GM18508 (cell line): ENCODE results near the gene GALP.
"Not testable (repeated sequence)": the region's sequence is repeated elsewhere in the genome, so short reads cannot be mapped to it uniquely, and the experiment has no call there.

Experiments used
- ATAC-seq: cut with Tn5 transposase; IDR thresholded peaks from one replicate; pipeline ENCODE4 v1.9.1; 2021; ENCODE audit warnings: moderate number of reproducible peaks; ENCODE audit not compliant: insufficient read depth, unreplicated experiment

The GALP gene

DNA sequence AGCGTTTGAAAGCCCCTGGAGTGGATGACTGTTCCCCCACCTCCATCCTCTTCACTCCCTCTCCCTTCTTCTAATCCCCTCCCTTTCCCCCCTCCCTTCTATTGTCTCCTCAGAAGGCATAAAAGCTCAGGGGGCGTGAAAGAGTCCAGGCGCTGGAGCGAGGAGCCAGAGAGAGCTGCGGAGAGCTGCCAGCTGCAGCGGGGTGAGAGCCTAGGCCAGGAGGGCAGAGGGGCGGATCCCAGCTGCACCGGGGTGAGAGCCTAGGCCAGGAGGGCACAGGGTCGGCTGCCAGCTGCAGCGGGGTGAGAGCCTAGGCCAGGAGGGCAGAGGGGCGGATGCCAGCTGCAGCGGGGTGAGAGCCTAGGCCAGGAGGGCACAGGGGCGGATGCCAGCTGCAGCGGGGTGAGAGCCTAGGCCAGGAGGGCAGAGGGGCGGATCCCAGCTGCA is at the start of gene GALP:
GALP (plus strand) TSS at position 148 of the 447 bp plus-strand sequence. CDS start 1,101 bp downstream, outside the sequence.
- ATAC-seq: not testable (repeated sequence)

DNA sequence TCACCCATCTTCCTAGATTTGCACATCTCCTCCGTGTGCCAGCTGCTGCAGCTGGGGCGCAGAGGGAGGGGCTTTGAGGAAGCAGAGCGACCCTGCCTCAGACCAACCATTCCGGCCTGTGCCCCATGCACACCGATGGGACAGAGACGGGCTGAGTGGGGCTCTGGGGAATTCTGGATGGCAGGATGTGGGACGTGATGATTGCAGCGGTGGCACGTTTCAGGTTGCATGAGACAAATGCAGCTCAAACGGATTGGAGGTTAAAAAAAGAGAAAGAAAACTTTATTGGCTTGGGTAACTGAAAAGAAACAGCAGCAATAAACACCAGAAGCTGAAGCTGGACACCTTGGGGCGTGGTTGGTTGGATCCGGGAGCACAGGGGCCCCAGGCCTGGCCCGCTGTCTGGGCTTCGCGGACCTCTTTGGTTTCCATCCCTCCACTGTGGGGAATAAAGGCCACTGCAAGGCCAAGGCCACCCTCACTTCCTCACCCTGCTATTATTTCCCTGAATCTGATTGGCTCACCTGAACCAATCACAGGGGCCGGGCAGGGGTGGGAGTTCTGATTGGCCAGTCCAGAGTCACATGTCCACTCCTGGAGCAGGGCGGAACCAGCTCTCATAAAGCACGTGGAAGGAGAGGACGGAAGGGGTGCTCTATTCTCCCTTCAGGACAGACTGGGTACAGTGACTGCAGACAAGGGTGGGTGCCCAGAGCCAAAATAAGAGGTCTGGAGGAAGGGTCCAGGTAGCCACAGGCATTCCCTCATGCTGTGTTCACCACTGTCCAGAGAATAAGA is 48.6 kb upstream of the GALP start:
- ATAC-seq: no peak

DNA sequence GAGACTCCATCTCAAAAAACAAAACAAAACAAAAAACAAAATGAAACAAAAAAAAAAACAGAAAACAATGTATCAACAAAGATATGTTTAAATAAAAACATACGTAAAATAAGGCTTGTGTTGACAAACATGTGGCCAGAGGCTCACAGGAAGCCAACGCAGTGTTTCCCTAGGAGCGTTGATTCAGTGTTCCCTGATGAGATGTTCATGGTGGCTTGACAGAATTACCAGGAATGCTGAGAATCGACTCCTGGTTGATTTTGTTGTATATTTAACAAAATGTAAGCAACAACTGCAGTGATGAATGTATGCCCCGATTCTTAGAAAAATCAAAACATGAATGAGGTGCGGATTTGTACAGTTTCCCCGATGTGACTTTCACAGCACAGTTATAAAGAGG is 45.8 kb upstream of the GALP start:
- no peak for ATAC-seq

DNA sequence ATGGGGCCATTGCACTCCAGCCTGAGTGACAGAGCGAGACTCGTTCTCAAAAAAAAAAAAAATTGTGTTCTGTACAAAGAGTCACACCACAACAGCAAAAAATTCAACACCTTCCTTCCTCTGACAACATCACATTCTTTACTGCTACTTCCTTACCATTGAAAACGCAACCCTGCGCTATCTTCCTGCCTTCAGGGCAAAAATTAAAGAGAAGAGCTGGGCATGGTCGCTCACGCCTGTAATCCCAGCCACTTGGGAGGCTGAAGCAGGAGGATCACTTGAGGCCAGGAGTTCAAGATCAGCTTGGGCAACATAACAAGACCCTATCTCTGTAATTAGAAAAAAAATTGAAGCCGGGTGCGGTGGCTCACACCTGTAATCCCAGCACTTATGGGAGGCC is 44.2 kb upstream of the GALP start:
- ATAC-seq: no peak

DNA sequence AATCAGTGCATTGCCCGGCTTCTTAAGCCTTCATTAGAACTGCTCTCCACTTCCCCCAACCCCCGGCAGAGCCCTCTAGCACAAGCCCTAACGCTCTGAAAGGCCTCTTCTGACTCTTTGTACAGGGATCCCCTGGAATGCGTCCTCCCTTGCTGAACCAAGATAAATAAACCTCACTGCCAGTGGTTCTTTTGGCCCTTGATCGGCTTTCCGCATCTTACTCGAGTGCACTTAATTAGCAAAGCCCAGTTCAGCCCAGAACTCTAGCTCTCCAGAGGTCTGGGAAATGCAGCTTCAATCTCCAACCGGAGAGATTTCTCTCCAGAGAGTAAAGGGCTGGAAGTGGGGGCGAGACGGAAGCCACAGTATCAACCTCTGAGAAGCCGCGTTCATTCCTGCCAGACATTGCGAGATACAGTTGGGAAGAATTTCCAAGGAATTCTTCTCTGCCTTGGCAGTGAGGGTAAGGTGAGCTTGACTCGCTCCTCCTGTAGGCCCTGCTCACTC is 43.4 kb upstream of the GALP start:
- ATAC-seq: no peak

DNA sequence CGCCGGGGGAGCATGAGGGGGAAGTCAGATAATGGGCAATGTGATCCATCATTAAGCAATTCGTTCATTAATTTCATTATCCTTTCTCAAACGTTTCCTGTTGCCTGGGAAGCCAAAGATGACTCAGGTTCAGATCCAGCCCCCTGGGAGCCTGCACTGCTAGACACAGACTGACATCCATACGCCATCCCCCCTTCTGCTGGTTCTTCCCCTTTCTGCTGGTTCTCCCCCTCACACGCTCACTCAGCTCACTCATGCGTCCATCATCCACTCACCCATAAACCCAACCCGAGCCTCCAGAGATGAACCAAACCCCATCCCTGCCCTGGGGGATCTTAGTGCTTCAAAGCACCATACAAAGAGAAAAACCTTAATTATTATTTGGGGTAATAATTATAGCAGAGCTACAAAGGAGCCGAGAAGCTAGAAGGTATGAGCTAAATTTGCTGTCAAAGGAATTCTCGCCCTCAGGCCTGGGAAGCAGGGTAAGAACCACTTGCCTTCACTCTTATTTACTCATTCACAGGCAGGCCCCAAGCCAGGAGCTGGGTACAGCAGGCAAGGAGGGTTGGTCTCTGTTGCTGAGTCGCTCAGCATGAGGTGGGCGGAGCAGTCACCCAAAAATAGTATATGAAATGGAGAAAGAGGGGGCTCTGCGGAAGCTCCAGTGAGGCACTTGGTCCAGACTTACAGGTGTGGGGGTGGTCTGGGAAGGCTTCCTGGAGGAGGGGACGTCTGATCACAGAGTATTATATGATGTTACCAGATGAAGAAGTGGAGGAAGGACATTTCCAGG is 41.8 kb upstream of the GALP start:
- ATAC-seq: no peak

DNA sequence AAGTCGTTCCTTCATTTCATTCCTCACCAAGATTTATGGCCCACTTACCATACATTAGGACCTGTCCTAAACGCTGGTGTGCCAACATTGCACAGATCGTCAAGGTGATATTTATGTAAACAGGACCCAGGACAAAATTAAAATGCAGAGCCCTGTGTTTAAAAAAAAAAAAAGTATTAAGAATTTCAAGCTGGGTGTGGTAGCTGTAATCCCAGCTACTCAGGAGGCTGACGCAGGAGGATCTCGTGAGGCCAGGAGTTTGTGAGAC is 41.2 kb upstream of the GALP start:
- ATAC-seq: no peak

DNA sequence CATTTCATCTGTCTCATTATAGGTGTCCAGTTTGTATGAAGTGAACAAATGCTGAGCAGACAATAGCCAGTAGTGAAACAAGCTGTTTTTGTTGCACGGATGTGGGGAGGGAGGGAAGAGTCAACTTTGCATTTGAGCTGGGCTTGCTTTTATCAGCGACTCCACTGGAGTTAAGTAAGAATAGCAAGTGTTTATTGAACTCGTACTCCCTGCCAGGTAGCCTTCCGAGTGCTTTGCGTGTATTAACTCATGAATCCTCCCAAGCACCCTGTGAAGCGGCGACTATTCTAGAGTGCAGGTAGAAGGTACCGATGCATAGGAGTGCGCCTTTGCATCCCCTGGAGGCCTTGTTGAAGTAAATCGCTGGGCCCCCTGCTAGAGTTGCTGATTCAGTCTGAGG is 39.4 kb upstream of the GALP start:
- no peak for ATAC-seq

DNA sequence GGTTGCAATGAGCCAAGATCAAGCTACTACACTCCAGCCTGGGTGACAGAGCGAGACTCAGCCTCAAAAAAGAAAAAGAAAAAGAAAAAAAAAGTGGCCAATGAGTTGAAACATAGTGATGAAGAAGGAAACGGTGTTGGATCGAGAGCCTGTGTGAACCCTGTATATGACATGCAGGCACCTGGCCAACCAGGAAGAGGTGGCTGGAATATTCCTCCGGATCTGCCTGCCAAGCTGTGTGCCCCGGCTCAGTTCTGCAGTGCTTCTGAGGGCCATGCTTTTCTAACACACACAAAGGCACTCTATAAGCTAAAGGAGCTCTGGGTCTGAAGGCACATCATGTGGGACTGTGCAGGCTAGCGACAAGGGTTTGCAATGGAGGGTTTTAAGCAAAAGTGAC is 38.4 kb upstream of the GALP start:
- no peak for ATAC-seq

DNA sequence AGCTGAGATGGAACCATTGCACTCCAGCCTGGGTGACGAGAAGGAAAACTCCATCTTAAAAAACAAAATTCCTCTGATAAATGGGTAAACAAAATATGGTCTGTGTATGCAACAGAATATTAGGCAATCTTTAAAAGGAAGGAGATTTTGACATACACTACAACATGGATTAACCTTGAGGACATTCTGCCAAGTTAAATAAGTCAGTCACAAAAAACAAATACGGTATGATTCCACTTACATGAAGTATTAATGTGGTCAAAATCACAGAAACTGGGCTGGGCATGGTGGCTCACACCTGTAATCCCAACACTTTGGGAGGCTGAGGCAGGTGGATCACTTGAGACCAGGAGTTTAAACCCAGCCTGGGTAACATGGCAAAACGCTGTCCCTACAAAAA is 37.7 kb upstream of the GALP start:
- ATAC-seq: no peak

DNA sequence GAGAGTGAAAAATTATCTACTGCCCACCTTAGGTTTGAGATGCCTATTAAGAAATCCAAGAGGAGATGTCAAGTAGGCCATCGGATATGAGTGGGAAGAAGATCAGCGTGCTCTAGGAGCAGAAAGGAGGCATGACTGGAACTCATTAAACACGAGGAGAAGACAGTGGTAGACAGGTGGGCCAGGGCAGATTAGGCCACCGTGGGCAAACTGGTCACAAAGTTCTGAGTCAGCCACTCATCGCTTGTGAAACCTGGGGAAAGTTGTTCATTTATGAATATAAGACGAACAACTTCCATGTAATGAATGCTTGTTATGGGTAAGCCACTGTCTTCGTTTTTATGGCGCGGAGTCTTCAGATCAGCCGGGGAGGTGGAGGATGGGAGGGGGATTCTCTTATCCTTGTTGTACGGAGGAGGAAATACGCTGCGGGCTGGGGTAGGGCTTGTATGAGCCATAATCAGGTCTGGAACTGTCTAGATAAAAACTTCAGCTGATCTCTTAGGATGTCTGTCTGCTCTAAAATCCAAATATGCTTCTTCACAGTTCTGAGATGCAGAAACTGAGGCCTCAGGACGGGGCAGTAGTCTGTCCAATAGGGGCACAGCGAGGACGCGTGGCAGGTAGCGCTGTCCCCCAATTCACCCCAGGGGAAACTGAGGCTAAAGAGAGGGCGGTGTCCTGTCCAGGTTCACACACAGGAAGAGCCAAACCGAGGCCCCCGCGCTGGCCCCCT is 35.8 kb upstream of the GALP start:
- ATAC-seq: peak; percentile 1

DNA sequence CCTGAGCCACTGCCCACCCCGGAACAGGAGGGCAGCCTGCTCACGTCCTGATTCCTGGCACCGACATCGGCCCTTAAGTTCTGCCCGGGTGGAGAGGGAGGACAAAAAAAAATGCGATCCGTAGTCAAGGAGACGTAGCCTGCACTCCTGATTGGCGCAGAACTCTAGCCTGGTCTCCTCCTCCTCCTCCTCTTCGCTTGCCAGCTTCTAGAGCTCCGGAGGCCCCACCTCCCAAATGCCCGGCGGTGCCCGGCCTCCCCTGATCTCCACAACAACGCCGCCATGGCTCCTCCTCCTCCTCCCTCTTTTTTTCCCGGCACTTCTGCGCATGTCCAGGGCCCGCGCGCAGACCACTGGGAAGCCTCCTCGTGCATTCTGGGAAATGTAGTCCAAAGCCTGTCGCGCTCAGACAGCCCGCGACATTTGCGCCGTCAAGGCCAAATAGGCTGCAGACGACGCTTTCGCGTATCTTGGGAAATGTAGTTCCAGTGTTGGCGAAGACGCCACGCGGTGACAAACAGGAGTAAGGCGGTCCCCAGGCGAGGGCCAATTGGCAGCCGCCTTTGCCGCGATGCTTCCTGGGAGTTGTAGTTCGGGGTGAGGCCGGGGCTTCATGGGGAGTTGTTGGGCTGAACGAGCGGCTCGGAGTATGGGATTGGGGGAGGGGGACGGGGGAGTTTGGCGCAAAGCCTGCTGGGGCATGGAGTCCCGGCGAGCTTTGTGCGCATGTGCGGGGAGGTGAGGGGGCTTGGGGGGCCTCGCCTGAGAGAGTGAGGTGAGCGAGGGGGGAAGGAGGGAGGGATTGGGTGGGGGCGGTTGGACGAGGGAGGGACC is 35.0 kb upstream of the GALP start, which contains the start of gene ZNF444:
ZNF444 (plus strand) TSS at position 705 of the 834 bp plus-strand sequence. CDS start 5,625 bp downstream, outside the sequence.
- ATAC-seq: peak; percentile 82

DNA sequence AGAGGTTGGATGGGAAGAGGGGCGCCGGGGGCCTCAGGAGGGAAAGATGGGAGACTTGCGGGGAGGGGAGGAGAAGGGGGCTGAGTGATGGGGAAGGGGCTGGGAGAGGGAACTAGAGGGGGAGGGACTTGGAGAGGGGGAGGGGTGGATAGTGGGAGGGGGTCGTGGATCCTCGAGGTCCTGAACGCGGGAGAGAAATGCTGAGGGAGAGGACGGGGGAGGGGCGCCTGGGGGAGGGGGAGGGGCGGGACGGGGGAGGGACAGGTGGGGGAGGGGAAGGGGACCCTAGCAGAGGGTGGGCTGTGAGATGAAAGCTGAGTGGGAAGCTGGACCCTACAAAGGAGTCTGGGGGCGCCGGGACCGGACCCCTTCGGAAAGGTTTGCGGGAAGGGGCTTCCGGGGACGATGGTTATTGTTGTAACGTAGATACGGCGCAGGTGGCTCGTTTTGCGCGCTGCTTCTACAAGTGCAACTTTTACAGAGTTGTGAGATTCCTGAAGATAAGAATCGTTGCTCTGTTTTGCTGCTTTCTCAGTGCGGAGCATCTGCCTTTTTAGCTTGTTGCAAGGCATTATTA is 34.3 kb upstream of the GALP start:
- ATAC-seq: no peak

DNA sequence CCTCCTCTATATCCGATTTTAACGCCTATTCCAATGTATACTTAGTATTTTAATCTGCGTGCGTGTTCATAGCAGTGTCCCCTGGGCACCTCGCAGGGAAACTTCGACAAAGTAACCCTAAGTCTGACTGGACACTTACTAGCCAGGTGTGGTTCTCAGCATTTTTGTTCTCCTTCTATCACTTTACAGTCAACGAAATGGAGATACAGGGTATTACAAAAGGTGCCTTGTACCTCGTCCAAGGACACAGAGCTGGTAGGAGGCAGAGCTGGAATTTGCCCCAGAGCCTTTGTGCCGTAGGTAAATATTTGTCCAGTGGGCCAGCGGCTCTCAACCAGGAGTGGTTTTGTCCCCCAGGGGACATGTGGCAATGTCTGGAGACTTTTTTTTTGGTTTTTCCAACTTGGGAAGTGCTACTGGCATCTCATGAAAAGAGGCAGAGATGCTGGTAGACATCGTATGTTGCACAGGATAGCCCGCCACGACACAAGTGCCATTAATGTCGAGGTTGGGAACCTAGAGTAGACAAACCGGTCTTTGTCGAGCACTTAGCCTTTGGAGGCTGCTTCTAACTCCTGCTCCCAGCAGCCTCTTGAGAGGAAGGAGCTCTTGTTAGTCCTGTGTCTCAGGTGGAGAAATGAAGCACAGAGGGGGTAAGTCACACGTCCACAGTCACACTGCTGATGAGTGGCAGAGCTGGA is 33.6 kb upstream of the GALP start:
- ATAC-seq: no peak

DNA sequence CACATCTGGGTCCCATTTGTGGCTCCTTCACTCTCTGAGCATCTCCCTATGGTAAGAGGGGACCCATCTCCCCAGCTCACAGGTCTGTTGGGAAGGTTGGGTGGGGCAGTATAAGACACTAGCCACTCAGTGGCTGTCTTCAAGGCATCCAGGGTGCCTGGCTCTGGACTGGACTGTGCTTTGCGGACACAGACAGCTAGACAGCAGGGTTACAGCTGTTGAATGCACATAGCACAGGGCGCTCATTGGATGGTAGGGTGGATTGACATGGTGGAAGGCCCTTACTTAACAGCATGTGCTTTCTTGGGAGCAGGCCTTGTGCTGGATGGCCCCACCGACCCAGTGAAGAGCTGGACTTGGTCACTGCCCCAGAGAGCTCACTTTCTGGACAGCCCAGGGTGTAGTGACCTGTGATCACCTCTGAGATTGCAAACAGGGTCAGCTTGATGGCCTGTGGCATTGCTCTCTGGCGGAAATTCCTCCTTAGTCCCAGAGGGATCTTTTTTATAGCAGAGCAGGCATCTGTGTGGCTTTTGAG is 32.8 kb upstream of the GALP start:
- no peak for ATAC-seq

DNA sequence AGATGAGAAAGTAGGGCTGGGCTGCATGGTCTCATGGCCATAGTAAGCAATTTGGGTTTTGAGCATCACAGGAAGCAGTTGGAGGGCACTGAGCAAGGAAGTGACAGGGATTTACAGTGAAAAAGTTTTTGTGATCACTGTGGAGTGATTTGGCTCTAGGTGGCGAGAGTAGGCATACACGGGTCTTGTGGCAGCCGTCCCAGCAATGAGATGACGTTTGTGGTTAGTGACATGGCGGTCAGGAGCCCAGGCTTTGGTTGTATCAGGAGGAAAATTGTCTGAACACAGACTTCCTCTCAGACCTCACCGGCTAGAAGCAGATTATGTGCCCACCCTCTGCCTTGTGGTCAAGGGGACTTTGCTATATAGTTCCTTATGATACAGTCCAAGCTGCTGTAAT is 31.4 kb upstream of the GALP start:
- no peak for ATAC-seq

DNA sequence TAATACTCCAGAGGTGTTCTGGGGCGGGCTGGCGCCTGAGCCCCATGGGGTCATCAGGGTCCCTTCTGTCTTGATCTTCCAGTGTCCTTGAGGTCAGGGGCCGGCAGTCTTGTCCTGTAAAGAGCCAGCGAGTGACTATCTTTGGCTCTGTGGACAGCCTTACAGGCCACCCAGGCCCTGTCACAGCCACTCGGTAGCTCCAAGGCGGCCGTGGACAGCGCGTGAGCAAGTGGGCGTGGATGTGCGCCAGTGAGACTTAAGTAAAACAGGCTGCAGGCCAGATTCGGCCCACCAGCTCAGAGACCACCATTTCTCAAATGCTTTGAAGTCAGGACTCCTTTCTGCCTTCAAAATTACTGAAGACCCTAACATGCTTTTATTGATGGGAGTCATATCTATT is 31.0 kb upstream of the GALP start:
- ATAC-seq: no peak

DNA sequence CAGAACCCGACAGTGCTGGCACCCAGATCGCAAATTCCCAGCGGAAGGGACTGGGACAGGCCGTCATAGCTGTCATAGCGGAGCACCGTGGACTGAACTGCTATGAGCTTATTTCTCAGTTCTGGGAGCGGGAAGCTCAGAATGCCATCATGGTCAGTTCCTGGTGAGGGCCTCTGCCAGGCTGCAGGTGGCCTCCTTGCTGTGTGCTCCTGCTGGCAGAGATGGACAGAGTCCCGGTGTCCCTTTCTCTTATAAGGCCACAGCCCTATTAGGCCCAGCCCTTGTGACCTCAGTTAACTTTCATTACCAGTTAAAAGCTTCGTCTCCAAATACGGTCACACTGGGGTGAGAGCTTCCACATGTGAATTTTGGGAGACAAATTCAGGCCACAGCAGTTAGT is 30.1 kb upstream of the GALP start:
- ATAC-seq: no peak

DNA sequence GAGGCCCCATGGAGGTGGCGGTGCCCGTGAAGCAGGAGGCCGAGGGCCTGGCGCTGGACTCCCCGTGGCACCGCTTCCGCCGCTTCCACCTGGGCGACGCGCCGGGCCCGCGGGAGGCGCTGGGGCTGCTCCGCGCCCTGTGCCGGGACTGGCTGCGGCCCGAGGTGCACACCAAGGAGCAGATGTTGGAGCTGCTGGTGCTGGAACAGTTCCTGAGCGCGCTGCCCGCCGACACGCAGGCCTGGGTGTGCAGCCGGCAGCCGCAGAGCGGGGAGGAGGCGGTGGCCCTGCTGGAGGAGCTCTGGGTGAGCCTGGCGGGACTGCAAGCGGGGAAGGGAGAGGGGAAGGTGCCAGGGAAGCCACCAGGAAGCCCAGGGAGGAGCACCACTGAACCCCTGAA is 28.9 kb upstream of the GALP start:
- no peak for ATAC-seq
